ENCODE results near the gene CDK14.

Gene CDK14

DNA sequence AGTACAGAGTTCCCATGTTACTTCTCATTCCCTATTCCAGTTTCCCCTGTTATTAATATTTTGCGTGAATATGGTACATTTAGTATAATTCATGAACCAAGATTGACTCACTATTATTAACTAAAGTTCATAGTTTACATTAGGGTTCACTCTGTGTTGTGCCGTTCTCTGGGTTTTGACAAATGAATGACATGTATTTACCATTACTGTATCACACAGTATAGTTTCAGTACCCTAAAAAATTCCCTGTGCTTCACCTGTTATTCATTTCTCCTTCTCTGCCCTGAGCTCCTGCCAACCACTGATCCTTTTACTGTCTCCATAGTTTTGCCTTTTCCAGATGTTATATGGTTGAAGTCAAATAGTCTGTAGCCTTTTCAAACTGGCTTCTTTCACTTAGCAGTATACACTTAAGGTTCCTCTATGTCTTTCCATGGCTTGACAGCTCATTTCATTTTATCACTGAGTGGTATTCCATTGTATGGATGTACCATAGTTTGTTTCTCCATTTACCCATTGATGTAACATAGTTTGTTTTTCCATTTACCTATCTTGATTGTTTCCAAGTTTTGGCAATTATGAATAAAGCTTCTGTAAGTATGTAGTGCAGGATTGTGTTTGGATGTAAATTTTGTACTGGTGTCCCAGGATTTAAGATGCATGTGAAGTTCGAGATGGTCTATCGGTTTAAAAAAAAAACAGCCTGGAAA is 58.8 kb downstream of the CDK14 start:
- DNase-seq, result no peak
- TF ChIP-seq, protein P1, sequence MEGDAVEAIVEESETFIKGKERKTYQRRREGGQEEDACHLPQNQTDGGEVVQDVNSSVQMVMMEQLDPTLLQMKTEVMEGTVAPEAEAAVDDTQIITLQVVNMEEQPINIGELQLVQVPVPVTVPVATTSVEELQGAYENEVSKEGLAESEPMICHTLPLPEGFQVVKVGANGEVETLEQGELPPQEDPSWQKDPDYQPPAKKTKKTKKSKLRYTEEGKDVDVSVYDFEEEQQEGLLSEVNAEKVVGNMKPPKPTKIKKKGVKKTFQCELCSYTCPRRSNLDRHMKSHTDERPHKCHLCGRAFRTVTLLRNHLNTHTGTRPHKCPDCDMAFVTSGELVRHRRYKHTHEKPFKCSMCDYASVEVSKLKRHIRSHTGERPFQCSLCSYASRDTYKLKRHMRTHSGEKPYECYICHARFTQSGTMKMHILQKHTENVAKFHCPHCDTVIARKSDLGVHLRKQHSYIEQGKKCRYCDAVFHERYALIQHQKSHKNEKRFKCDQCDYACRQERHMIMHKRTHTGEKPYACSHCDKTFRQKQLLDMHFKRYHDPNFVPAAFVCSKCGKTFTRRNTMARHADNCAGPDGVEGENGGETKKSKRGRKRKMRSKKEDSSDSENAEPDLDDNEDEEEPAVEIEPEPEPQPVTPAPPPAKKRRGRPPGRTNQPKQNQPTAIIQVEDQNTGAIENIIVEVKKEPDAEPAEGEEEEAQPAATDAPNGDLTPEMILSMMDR (IDR thresholded peaks at IDR 0.05; ENCODE audit: low read depth, low read length), result no peak
- H3K36me3 ChIP-seq, result no peaks in the 10 kb centered on the region
- H3K9me3 ChIP-seq (ENCODE audit: severe bottlenecking), result no peaks in the 10 kb centered on the region
- no peaks in the 10 kb centered on the region for H3K27me3 ChIP-seq (ENCODE audit: insufficient read depth, low read depth, severe bottlenecking)
- no peak overlapping the region for H3K4me3 ChIP-seq (ENCODE audit: low read depth, low read length)
- no peak overlapping the region for H3K27ac ChIP-seq

DNA sequence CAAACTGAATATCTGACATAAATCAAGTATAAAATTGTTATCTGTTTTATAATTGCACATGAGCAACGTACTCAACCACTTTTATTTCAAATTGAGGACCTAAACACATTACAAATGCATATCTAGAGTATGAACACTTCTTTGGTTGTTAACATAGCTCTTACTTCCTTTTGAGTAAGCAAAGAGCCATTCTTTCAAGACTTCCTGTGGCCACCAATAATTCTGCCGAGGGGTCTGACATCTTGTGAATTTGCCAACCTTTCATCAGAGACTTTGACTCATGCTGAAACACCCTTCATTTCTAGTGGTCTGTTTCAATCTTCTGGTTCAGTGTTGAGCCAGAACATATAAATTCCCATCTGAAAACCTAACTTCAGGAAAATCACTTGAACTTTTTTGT is 59.4 kb downstream of the CDK14 start:
- H3K9me3 ChIP-seq (ENCODE audit: severe bottlenecking), result no peaks in the 10 kb centered on the region
- TF ChIP-seq, protein P1 (IDR thresholded peaks at IDR 0.05; ENCODE audit: low read depth, low read length), result no peak
- H3K4me3 ChIP-seq (ENCODE audit: low read depth, low read length), result no peak overlapping the region
- H3K36me3 ChIP-seq, result no peaks in the 10 kb centered on the region
- no peak overlapping the region for H3K27ac ChIP-seq
- DNase-seq, result no peak
- H3K27me3 ChIP-seq (ENCODE audit: insufficient read depth, low read depth, severe bottlenecking), result no peaks in the 10 kb centered on the region

DNA sequence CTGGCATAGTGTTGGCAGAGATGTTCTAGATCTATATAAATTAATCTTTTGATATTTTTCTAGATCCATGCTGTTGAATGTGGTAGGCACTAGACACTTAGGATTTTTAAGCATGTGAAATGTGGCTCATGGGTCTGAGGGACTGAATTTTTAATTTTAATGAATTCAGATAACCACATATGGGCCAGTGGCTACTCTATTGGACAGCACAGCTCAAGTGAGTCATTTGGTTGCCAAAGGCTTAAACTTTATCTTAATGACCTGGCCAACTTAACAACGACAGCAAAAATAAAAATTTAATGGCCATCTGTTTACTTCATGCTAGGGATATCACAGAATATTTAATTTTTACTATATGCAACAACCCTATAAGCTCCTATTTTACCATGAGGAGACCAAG is 61.4 kb downstream of the CDK14 start:
- TF ChIP-seq, protein P1 (IDR thresholded peaks at IDR 0.05; ENCODE audit: low read depth, low read length), result no peak
- Histone ChIP-seq H3K27me3 (ENCODE audit: insufficient read depth, low read depth, severe bottlenecking) (no peaks in the 10 kb centered on the region), H3K9me3 (ENCODE audit: severe bottlenecking) (no peaks in the 10 kb centered on the region), H3K27ac (no peak overlapping the region), H3K36me3 (no peaks in the 10 kb centered on the region), H3K4me3 (ENCODE audit: low read depth, low read length) (no peak overlapping the region)
- no peak for DNase-seq

DNA sequence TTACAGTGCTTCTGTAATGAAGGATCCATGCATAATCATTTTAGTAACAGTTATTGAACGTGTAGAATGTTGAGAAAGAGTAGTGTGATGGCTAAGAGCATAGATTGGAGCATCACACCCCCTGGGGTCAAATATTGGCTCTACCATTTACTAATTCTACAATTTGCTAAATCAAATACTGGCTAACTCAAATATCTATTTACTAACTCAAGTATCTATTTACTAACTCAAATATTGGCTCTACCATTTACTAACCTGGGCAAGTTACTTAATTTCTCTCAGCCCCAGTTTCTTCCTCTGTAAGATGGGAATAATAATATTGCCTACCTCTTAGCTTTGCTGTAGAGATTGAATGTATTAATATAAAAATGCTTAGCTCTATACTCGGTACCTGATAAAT is 64.0 kb downstream of the CDK14 start:
- H3K4me3 ChIP-seq (ENCODE audit: low read depth, low read length), result no peak overlapping the region
- no peak for DNase-seq
- H3K27me3 ChIP-seq (ENCODE audit: insufficient read depth, low read depth, severe bottlenecking), result no peaks in the 10 kb centered on the region
- no peaks in the 10 kb centered on the region for H3K9me3 ChIP-seq (ENCODE audit: severe bottlenecking)
- H3K27ac ChIP-seq, result no peak overlapping the region
- no peaks in the 10 kb centered on the region for H3K36me3 ChIP-seq
- TF ChIP-seq, protein P1 (IDR thresholded peaks at IDR 0.05; ENCODE audit: low read depth, low read length), result no peak

DNA sequence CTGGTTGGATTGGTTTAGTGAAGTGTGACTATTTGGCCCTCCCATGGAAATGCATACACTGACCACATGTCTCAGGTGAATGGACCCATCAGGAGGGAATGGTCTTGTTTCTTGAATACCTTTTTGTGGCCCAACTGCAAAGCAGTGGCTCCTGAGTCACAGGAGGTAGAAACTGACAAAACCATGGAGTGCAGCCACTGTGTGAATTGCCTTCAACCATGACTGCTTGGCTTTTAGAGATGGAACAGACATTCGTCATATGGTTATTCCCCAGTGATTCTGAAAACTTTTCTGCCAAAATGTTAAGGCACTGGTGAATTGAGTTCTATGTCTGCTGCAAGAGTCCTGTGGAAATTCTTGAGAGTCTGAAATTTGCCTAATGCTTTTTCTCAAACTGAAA is 64.7 kb downstream of the CDK14 start:
- TF ChIP-seq, protein P1 (IDR thresholded peaks at IDR 0.05; ENCODE audit: low read depth, low read length), result no peak
- no peaks in the 10 kb centered on the region for H3K27me3 ChIP-seq (ENCODE audit: insufficient read depth, low read depth, severe bottlenecking)
- no peak for DNase-seq

More for the DNA sequence above, 64.7 kb downstream of the CDK14 start:
- Histone ChIP-seq H3K36me3 (no peaks in the 10 kb centered on the region), H3K27ac (no peak overlapping the region), H3K9me3 (ENCODE audit: severe bottlenecking) (no peaks in the 10 kb centered on the region), H3K4me3 (ENCODE audit: low read depth, low read length) (no peak overlapping the region)
